ENCODE data around the gene MRPS15. TPM values are rescaled to one million over a fixed set of nuclear protein-coding genes. Genes with fewer than 3 reads are reported as not detected.
"Not testable (repeated sequence)": the region's sequence is repeated elsewhere in the genome, so short reads cannot be mapped to it uniquely, and the experiment has no call there.

MRPS15 gene
- total and polyA plus RNA-seq, 2 donors (not counting 3 experiments of a cell fraction or from before 2014, with no cell fraction given), result 47.1 to 105 TPM

- dilution Hi-C loops (cut with MboI; ENCODE audit: extremely low pct_ligation_motif_present, low sequenced_read_pairs) (no loop called here), intact Hi-C loops (cut with micrococcal nuclease) (no loop called here)
- H3K4me2 ChIP-seq (ENCODE audit: insufficient read depth, low read length), result no peak overlapping the region
- H3K27me3 ChIP-seq (ENCODE audit: control insufficient read depth in 2 of 2, insufficient read depth in 2 of 2, low read length in 2 of 2), result peaks cover 0 to 1% of the 10 kb centered on the region in 2 experiments
- H3K27ac ChIP-seq (ENCODE audit: insufficient read depth, low read depth, low read length), result no peak overlapping the region
- TF ChIP-seq CTCF (IDR thresholded peaks at IDR 0.05; ENCODE audit: extremely low read depth in 1 of 2, insufficient read depth in 1 of 2, low read depth in 1 of 2, low read length in 2 of 2) (no peak), EZH2 (IDR thresholded peaks at IDR 0.05; ENCODE audit: borderline replicate concordance, low read depth, low read length, severe bottlenecking) (no peak), MAX (IDR thresholded peaks at IDR 0.05; ENCODE audit: insufficient read depth, insufficient read length) (no peak), FOS (IDR thresholded peaks at IDR 0.05; ENCODE audit: borderline replicate concordance, insufficient read depth, low read length) (no peak), JUN (IDR thresholded peaks at IDR 0.05; ENCODE audit: borderline replicate concordance, insufficient read depth, insufficient read length, low read depth) (no peak), MYC (IDR thresholded peaks at IDR 0.05; ENCODE audit: low read depth, low read length) (no peak), POLR2A (IDR thresholded peaks at IDR 0.05; ENCODE audit: low read depth, low read length) (no peak), POLR2AphosphoS5 (IDR thresholded peaks at IDR 0.05; ENCODE audit: insufficient read depth, low read depth, low read length) (no peak), GATA2 (IDR thresholded peaks at IDR 0.05; ENCODE audit: insufficient read depth, insufficient read length, low read depth, low read length) (no peak)
- no peaks in the 10 kb centered on the region for H3K9me3 ChIP-seq (replicated peaks; ENCODE audit: control insufficient read depth, insufficient read depth, low read length)
- no peaks in the 10 kb centered on the region for H3K36me3 ChIP-seq (ENCODE audit: control insufficient read depth in 2 of 2, extremely low read depth in 1 of 2, insufficient read depth in 2 of 2, low read length in 2 of 2)
- DNase-seq (ENCODE audit: low read depth, low spot score) (no peak), FAIRE-seq (no peak)
- POLR2A ChIA-PET, result no interaction called here
- H3K4me3 ChIP-seq (replicated peaks in 1 of 3; ENCODE audit: insufficient read depth in 1 of 3, low read depth in 1 of 3, low read length in 3 of 3), result no peak overlapping the region
- no peaks in the 10 kb centered on the region for H4K20me1 ChIP-seq (replicated peaks; ENCODE audit: control insufficient read depth, extremely low read depth, insufficient read depth, low read length)
- H2AFZ ChIP-seq (ENCODE audit: low read depth, low read length), result no peak overlapping the region
- H3K9me1 ChIP-seq (replicated peaks; ENCODE audit: control insufficient read depth, extremely low read depth, insufficient read depth, low read length), result no peaks in the 10 kb centered on the region
- no peak overlapping the region for H3K9ac ChIP-seq (replicated peaks; ENCODE audit: extremely low read depth, insufficient read depth, low read length)
- CTCF ChIA-PET, result no interaction called here
- H3K79me2 ChIP-seq (ENCODE audit: control insufficient read depth, insufficient read depth, low read length), result no peaks in the 10 kb centered on the region
- no peaks in the 10 kb centered on the region for H3K4me1 ChIP-seq (ENCODE audit: control insufficient read depth, extremely low read depth, insufficient read depth, low read length)
- no TSS peak for BruUV-seq (replicated peaks)
Measured at GRCh38 chr1:36511804-36512798, 47.9 kb upstream of the MRPS15 start.

- H3K27ac ChIP-seq (ENCODE audit: insufficient read depth, low read depth, low read length); FAIRE-seq; BruUV-seq (replicated peaks); H3K4me3 ChIP-seq (replicated peaks in 1 of 3; ENCODE audit: insufficient read depth in 1 of 3, low read depth in 1 of 3, low read length in 3 of 3); H3K4me1 ChIP-seq (ENCODE audit: control insufficient read depth, extremely low read depth, insufficient read depth, low read length); intact Hi-C loops (cut with micrococcal nuclease); H3K9me1 ChIP-seq (replicated peaks; ENCODE audit: control insufficient read depth, extremely low read depth, insufficient read depth, low read length); CTCF ChIA-PET; H3K79me2 ChIP-seq (ENCODE audit: control insufficient read depth, insufficient read depth, low read length); H3K9ac ChIP-seq (replicated peaks; ENCODE audit: extremely low read depth, insufficient read depth, low read length); dilution Hi-C loops (cut with MboI; ENCODE audit: extremely low pct_ligation_motif_present, low sequenced_read_pairs); H3K27me3 ChIP-seq (ENCODE audit: control insufficient read depth in 2 of 2, insufficient read depth in 2 of 2, low read length in 2 of 2); H2AFZ ChIP-seq (ENCODE audit: low read depth, low read length); H4K20me1 ChIP-seq (replicated peaks; ENCODE audit: control insufficient read depth, extremely low read depth, insufficient read depth, low read length); H3K36me3 ChIP-seq (ENCODE audit: control insufficient read depth in 2 of 2, extremely low read depth in 1 of 2, insufficient read depth in 2 of 2, low read length in 2 of 2); H3K9me3 ChIP-seq (replicated peaks; ENCODE audit: control insufficient read depth, insufficient read depth, low read length); DNase-seq (ENCODE audit: low read depth, low spot score); POLR2A ChIA-PET; H3K4me2 ChIP-seq (ENCODE audit: insufficient read depth, low read length): not testable (repeated sequence)
Measured at GRCh38 chr1:36511220-36511619, 47.0 kb upstream of the MRPS15 start.

Data from endothelial cell of umbilical vein (primary cell).